Endothelial cell of umbilical vein (primary cell): ENCODE data around the gene RELL2.

Experiments used
- EZH2 ChIP-seq: IDR thresholded peaks from 2 replicates; pipeline ENCODE4 v1.6.1; 2012; ENCODE audit warnings: borderline replicate concordance, low read depth, mild to moderate bottlenecking, moderate library complexity, low read length, inconsistent platforms; ENCODE audit not compliant: severe bottlenecking
- FOS ChIP-seq: IDR thresholded peaks from 2 replicates; pipeline ENCODE4 v1.6.1; 2011; ENCODE audit warnings: mild to moderate bottlenecking, low read length, moderate library complexity, borderline replicate concordance; ENCODE audit not compliant: insufficient read depth
- GATA2 ChIP-seq: IDR thresholded peaks from 2 replicates; pipeline ENCODE4 v1.7.0; 2011; ENCODE audit warnings: low read depth, mild to moderate bottlenecking, moderate library complexity, mixed read lengths, low read length; ENCODE audit not compliant: insufficient read length, insufficient read depth
- JUN ChIP-seq: IDR thresholded peaks from 2 replicates; pipeline ENCODE4 v1.6.1; 2011; ENCODE audit warnings: borderline replicate concordance, low read depth; ENCODE audit not compliant: insufficient read length, insufficient read depth
- POLR2A ChIP-seq: IDR thresholded peaks from 2 replicates; pipeline ENCODE4 v1.6.1; 2012; ENCODE audit warnings: low read depth, mild to moderate bottlenecking, control low read depth, low read length
- POLR2AphosphoS5 ChIP-seq: IDR thresholded peaks from 2 replicates; pipeline ENCODE4 v1.6.1; 2012; ENCODE audit warnings: low read depth, mild to moderate bottlenecking, control low read depth, low read length, moderate library complexity; ENCODE audit not compliant: insufficient read depth
- TF ChIP-seq, protein P1 (sequence below), 2 donors: IDR thresholded peaks; 1 replicate in 1 of 2; 2 replicates in 1 of 2; pipeline ENCODE4 v1.5.1; 2011; ENCODE audit warnings: low read length in 2 of 2, mild to moderate bottlenecking in 2 of 2, moderate library complexity in 2 of 2, control low read depth in 1 of 2, inconsistent platforms in 1 of 2, low read depth in 1 of 2; ENCODE audit not compliant: insufficient read depth in 1 of 2; ENCODE audit errors: extremely low read depth in 1 of 2
- TF ChIP-seq, protein P2 (sequence below): IDR thresholded peaks from 2 replicates; pipeline ENCODE4 v1.6.1; 2011; ENCODE audit not compliant: insufficient read depth, insufficient read length

DNA sequence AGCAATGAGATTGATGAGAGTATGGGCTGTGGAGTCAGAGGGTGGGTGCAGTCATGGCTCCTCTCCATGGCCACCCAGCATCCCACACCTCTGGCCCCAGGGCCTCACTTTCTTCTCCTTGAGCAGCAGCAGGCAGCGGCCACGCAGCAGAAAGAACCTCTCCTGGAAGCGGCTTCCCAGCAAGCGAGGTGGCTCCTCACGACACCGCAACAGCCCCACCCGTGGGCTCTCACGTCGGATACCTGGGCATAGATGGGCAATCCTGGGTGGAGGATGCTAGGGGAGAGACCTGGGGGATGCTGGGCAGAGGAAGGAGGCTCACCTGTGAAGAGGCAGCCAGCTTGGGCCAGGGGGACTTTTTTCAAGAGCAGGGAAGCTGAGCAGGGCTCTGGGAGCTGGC lies 19.6 kb downstream of the RELL2 start:
- TF ChIP-seq, protein P1, sequence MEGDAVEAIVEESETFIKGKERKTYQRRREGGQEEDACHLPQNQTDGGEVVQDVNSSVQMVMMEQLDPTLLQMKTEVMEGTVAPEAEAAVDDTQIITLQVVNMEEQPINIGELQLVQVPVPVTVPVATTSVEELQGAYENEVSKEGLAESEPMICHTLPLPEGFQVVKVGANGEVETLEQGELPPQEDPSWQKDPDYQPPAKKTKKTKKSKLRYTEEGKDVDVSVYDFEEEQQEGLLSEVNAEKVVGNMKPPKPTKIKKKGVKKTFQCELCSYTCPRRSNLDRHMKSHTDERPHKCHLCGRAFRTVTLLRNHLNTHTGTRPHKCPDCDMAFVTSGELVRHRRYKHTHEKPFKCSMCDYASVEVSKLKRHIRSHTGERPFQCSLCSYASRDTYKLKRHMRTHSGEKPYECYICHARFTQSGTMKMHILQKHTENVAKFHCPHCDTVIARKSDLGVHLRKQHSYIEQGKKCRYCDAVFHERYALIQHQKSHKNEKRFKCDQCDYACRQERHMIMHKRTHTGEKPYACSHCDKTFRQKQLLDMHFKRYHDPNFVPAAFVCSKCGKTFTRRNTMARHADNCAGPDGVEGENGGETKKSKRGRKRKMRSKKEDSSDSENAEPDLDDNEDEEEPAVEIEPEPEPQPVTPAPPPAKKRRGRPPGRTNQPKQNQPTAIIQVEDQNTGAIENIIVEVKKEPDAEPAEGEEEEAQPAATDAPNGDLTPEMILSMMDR (IDR thresholded peaks at IDR 0.05; ENCODE audit: extremely low read depth in 1 of 2, insufficient read depth in 1 of 2, low read depth in 1 of 2, low read length in 2 of 2) = no peak
- TF ChIP-seq FOS (no peak), EZH2 (no peak), POLR2AphosphoS5 (no peak), POLR2A (no peak), GATA2 (no peak), JUN (no peak)
- TF ChIP-seq, protein P2, sequence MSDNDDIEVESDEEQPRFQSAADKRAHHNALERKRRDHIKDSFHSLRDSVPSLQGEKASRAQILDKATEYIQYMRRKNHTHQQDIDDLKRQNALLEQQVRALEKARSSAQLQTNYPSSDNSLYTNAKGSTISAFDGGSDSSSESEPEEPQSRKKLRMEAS = no peak
